ENCODE measurements around the gene UFD1.

Gene UFD1

DNA sequence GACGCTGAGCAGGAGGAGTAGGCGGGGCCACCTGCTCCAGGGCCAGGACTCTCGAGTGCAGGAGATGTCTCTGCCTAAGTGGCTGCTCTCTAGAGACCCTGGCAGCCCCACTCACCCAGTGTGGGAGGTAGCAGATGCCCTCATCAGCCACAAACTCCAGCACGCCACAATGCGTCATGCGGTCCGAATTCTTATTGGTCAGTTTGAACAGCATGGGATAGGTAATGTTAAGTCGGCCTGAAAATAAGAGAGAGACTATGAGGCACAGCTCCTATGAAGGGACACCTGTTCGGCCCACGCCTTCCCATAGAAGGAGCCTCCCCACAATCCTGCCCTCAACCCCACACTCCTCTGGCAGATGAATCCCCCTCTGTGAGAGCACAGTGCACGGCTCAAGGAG lies 7.4 kb downstream of the UFD1 start:
- DNase-seq (ENCODE audit: low read depth in 2 of 2), result no peak

DNA sequence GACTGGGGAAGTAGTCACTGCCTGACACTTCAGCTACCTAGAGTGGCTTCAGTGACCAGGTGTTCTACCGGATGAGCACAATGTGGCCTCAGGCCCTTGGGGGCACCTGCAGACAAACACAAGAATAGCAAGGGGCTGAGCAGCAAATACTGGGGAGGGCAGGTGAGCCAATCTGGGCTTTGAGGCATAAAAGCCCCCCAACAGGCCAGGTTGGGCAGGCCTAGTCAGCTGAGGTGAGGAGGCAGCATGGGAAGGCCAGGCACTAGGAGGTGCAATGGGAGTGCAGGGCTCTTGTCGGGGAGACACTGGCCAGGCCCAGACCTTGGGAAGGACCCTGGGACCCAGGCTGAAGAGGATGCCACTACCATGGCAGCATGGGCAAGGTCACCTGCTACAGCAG lies 9.0 kb downstream of the UFD1 start:
- no peak for DNase-seq (ENCODE audit: low read depth in 2 of 2)

DNA sequence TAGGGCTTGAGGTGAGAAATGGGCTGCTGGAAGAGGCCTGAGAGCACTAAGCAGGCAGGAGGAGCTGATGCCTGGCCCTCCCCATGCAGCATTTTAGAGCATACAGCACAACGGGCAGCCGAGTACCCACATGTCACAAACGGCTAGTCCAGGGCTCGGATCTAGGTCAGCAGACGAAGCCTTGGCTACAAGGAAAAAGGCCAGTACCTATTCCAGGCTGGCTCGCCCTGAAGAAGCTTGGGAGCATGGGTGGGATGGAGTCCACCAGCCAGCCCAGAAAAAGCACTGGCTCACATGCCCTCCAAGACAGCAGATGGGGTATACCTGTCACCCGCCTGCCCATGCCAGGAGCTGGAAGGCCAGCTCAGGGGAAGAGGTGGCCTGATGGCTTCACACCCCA lies 9.6 kb downstream of the UFD1 start:
- DNase-seq (ENCODE audit: low read depth in 2 of 2), result no peak

DNA sequence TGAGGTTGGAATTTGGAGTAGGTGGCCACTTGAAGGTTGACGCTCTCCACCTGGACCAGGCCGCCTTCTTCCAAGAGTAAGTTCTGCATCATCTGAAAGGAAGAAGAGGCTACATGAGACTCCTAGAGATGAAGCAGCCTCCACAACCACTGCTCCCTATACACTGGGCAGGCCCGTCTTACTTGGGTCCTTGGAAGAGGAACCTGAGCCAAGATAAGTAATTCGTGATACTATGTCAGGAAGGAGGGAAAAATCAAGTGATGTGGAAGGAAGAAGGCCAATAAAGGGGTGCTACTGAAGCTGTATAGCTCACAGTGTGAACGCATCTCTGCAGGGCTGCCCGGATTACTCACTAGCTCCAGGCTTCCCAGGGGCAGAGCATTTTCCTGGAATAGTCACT lies 11.1 kb downstream of the UFD1 start:
- DNase-seq (ENCODE audit: low read depth in 2 of 2), result no peak

DNA sequence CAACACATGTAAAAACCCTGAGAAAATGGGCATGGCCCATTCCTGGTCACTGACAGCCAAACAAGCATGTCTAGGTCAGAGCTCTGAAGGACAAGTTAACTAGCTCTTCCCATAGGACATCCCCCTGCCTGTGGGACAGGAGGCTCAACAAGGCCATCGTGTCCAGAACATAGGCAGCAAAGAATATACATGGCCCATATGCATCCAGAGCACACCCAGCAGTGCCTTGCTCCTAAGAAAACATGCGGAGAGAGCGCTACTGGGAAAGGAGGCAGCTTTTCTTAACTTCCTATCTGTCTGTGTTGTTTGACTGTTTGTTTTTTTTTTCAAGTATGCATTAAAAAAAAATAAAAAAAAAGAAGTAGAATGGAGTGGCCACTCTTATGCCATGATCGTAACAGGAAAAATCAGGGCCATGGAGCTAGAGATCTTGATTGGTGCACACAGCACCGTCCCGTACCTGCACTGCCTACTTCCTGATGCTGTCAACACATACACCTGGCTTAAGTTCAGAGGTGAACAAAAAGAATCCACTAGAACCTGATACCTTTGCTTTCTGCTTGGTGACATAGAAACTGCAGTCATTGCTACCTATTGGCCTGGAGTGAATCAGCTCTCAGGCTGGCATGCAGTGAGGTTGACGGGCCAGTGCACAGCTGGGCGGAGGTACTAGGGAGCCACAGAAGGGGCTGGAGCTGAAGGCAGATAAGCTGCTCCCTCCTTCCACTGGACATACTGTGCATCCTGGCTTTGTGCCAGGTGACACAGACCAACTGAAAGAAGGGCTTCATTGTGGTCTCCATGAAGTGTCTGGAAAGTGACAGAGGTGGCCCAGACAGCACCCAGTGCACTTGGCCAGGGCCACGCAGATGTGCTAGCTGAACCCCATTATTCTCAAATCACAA lies 11.9 kb downstream of the UFD1 start:
- DNase-seq (ENCODE audit: low read depth in 2 of 2), result no peak

DNA sequence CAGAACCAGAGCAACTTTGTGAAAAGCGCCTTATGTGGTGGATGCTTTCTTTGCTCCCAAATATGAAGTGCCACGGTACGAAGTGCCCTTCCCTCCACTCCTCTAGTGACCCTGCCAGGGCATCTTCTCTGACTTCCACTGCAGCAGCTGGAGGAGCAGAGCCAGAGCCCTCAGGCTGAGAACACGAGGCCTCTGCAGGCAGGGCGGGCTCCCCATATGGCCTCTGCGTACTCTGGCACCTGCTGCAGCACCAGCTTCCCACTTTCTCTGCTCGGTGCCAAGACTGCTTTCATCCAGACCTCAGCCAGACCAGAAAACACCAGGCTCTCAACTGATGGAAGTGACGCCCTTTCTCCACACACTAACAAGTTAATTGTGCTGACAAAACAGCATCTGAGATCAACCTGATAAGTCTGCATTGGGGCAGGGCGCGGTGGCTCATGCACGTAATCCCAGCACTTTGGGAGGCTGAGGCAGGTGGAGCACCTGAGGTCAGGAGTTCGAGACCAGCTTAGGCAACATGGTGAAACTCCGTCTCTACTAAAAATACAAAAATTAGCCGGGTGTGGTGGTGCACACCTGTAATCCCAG lies 12.8 kb downstream of the UFD1 start:
- no peak for DNase-seq (ENCODE audit: low read depth in 2 of 2)

DNA sequence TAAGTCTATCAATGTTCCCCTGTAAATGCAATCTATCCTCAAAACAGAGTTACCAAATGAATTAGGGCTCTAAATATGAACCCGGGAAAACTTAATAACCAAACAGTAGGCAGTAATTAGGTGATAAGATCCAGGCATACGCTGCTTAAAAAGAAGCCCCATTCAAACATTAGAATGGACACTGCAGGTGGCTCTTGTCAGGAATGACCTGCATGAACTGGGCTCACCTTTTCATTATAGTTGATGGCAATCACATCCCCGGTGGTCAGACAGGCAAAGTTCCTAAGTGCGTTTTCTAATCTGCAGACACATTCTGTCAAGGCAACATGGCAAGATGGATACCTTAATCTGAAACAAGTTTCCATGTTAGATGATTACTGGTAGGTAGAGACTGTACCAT lies 14.0 kb downstream of the UFD1 start:
- DNase-seq (ENCODE audit: low read depth in 2 of 2), result no peak

DNA sequence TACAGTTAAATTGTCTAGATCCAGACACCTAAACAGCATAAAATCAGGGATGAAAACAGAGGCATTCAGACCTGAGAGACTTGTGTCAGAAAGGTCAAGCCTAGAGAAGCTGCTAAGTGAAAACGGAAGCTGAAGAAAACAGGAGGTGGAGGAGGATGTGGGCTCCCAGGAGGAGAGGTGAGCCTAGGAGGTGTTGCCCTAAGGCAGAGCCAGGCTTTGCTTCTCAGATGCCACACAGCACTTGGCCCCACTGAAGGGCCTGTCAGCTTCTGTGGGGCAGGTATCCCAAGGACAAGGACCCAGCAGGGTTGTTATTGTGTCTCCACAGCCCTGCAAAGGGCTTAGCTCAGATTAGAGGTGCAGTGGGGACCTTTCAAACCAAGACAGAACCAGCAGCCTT lies 14.4 kb downstream of the UFD1 start:
- no peak for DNase-seq (ENCODE audit: low read depth in 2 of 2)

DNA sequence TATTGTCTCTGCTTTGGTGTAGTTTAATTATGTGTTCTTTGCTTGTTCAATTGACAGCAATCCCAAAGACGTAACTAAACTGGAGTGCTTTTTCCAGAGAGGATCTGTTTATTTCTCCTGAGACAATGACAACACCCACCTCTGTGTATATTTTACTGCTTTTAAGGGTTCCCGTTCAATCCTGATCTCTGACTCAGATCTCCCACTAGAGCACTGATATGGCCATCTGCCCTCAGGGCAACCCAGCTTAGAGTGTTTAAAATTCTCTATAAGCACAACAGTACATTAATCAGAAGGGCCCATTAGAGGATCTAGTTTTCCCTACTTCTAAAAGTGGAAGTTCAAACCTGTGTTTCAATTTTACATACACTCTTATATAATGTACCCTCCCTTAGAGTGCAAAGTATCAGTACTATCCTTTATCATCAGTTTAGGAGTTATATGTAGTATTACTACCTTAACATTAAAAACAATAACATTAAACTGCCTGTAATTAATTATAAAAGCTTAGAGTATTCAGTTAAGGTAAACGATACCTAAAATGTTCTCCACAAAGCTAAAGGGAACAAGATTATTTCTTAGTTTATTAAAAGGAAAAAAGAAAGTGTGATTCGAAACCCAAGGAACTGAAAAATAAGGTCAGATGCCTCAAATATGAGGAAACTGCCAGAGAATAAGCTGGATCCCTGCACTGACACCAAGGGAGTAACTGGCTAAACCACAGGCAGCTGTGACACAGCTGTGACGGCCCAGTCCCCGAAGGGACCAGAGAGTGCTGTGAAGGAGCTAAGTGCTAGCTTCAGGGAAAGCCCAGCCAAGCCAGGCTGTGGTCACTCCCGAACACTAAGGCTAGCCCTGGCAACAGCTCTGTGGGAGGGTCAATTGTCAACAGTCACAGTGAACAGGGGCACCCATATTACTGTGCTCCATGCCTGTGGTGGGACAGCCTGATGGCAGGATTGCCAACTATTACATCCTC lies 15.2 kb downstream of the UFD1 start:
- DNase-seq (ENCODE audit: low read depth in 2 of 2), result no peak

DNA sequence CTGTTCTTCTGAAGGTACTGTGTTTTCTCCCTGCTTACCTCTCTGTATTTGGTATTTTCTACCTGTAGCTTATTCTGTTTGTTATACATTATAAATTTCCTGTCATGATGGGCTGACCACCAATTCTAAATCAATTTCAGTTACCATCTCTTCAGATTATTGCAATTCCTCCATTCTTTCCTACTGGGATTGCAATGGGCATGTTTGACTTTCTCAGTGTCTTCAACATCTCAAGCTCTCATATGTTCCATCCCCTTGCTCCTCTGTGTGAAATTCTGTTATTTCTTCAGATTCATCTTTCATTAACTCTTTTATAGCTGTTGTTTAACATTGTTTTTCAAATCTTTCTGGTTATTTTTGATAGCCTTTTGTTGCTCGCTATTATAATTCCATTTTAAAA lies 16.0 kb downstream of the UFD1 start:
- no peak for DNase-seq (ENCODE audit: low read depth in 2 of 2)

DNA sequence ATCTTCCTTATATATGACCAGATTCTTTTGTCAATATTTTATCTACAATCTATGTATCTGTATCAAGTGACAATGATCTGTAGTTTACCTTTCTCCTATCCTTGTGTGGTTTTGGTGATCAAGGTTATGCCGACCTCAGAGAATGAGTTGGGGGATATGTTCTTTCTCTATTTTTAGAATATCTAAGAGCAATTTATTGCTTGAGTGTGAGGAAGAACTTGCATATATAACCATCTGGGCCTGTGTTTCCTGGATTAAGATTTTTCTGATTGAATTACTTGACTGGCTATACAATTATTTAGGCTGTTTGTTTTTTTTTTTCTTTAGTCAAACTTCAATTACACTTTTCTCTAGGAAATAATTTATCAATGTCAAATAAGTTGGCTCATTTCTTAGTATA lies 17.5 kb downstream of the UFD1 start:
- no peak for DNase-seq (ENCODE audit: low read depth in 2 of 2)

DNA sequence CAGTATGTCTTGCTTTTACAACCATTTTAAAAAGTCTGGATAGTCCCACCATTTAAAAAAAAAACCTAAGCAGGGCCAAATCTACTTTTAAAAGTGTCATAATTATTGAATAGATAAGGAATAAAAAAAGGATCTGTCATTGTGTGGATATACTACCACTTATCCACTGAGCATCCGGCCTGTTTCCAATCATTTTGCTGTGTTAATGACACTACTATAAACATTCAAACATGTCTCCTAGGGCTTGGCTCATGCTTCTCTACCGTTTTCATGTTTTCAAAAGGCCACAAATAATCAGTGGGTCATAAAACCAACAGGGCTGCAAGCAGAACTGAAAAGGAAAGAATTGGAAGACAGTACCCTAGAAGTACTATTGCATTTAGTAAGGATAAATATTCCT lies 19.0 kb downstream of the UFD1 start:
- no peak for DNase-seq (ENCODE audit: low read depth in 2 of 2)

DNA sequence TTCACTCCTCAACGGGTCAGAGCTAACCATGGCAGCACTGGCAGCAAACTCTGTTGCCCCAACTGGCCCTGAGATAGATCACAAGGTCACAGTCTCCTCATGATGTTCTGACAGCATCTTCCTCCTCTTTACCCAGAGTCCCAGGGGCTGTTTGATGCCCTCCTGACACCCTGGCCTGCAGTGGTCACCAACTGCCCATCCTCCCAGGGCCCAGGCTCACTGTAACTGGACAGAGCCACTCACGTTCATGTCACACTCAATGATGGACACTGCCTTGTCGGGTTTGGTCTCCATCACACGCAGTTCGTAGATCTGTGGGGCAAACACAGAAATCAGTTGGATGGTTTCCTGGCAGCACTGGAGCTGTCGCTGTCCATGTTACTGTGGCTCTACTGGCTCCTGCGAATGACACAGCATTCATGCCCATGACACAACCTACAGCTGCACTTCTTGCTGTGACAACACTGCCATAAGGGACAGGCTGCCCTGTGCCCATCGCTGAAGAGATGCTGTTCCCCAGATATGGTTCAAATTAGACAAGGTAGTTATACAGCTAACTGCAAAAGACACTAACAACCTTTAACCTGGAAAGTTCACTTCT lies 21.1 kb downstream of the UFD1 start:
- DNase-seq (ENCODE audit: low read depth in 2 of 2), result no peak

DNA sequence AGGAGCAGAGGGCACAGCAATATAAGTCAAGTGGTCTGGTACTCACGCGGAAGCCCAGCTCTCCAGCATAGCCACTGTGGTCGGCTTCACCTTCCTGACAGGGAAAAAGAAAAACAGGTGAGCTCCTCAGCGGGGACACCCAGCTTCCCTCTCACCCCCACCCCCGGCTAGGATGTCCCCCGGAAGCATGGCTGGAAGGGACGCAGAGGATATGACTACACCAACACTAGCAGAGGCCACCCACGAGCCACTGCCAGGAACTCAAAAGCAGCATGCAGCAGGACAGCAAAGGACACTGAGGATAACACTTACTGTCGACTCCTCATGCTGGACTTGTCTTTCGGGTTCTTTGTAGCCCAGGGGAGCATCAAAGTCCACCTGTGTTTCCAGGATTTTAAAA lies 22.5 kb downstream of the UFD1 start:
- DNase-seq (ENCODE audit: low read depth in 2 of 2), result no peak

DNA sequence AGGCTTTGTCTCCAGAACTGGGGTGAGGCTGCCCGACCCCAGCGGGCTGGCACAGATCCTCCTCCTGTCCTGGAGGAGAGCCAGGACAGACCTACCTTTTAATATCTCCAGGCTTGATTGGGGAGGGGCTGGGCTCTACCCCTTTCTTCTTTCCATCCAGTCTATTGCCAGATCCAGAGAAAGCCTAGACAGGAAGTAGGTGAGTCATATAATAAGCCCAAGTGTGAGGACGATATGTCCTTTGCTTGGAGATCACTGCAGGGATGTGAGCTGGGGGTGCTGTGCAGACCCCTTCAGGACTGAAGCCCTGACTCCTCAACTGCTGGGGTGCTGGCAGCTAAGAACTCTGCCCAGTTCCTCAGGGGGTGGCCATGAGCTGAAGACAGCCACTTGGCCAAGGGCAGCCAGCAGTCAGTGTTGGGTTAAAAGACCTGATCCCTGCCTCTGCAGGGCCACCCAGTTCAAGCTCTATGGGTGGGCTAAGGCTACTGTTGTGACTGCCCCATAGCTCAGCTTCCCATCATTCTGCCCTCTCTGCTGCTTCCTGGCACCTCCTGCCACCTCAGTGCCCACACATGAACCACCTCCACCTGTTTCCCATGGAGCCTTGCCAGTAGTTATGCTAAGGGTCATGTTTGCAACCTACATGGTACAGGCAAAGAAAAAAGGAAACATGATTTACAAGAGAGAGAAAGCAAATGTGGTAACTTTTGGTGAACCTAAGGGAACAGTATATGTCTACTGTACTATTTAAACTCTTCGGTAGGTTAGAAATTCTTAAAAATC lies 23.2 kb downstream of the UFD1 start:
- DNase-seq (ENCODE audit: low read depth in 2 of 2), result no peak

DNA sequence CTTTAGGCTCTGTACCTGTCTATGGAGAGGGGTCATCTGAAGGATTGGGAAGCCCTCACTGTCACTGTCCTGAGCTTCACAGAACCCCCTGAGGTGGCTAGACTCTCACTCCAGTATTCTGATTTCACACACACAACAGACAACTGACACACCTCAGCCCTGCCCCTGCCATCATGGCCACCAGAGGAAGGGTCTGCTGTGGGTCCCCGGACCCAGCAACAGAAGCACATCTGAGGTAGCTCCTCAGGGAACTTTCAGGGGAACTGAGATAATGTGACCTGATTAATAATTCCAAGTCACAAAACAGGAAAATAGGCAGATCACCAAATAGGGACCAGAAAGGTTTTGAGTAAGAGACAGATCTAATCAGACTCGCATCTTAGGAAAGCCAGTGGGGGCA lies 24.0 kb downstream of the UFD1 start:
- no peak for DNase-seq (ENCODE audit: low read depth in 2 of 2)

DNA sequence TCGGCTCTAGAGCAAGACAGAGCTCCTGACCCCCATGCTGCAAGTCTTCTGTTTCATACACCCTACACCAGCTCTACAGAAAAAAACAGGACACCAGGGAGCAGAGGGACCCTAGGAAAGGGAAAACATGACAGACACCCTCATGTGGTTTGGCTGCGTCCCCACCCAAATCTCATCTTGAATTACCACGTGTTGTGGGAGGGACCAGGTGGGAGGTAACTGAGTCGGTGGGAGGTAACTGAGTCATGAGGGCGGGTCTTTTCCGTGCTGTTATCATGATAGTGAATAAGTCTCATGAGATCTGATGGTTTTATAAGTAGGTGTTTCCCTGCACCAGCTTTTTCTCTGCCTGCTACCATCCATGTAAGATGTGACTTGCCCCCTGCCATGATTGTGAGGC lies 24.8 kb downstream of the UFD1 start:
- no peak for DNase-seq (ENCODE audit: low read depth in 2 of 2)

DNA sequence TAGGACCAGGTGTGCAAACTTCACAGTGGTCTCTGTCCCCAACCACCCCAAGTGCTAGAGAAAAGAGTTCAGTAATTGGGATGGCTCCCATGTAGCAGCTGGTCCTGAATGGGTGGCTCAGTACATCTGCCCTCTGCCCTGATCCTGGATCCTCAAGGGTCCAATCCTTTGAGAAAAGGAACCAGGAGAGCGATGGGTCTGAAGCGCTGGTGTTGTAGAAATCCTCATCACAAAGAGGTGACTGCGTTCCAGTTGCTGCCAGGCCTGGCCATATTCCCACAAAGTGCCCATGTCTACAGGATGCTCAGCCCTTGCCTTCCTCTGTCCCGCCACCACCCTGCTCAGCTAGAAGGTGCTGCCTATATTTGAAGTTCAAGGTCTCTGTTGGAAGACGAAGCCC lies 25.3 kb downstream of the UFD1 start:
- no peak for DNase-seq (ENCODE audit: low read depth in 2 of 2)

DNA sequence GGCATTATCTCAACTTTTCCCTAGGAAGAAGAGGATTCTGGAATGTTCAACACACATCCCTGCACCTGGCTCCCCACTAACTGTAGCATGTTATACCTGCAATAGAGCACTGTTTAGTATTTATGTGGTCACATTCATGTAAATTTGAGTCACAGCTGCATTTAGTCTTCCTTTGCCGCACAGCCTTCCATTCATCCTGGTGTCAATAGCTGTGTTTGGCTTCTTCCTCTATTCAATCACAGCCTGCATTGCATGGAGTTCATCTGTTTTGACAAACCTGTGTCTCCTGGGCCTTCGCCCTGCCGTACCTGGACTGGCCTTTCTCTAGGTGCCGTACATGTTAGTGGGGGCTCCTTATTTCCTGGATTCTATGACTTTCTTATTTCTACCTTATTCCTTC lies 27.4 kb downstream of the UFD1 start:
- DNase-seq (ENCODE audit: low read depth in 2 of 2), result no peak

DNA sequence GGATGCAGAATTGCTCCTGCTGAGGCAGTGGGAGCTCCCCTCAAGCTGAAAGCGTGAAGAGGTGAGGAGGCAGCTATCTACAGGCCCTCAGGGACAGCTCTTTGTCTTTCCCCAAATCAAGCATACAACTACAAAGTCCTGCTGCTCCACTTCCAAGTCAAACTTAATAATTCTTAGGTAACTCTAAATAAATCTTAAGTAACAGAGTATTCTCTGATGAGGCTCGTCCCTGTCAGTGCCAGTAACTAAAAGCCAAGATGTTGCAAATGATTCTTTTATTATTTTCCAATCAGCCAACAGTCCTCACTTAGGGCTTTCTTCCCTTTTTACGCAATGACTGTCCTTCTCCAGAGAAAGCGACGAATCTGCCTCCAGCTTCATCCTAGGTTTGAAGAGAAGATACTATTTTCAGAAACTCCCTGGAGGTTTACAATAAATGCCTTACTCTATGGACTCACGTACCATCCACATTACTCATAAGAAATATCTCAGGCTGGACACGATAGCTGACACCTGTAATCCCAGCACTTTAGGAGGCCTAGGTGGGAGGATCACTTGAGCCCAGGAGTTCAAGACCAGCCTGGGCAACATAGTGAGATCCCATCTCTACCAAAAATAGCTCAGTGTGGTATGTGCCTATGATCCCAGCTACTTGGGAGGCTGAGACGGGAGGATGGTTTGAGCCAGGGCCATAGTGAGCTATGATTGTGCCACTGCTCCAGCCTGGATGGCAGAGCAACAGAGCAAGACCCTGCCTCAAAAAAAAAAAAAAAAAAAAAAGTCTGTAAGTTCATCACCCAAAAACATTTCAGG lies 28.4 kb downstream of the UFD1 start:
- no peak for DNase-seq (ENCODE audit: low read depth in 2 of 2)

DNA sequence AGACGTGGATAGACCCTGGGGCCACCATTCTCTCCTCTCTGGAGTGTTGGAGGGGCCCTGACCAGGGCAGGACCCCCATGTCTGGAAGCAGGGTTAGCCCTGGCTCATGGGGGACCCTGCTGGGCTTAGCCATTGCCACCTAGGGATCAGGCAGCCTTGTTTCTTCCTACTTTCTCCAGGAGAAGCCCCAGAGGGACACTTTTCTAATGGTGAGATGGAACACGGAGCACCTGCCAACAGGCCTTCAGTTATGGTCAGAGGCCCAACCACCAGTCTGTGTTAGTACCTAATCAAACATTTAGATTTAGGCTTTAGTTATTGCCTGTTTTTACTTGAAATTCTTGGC lies 29.6 kb downstream of the UFD1 start:
- no peak for DNase-seq (ENCODE audit: low read depth in 2 of 2)

Measured in stimulated activated CD4-positive, alpha-beta T cell treated with anti-CD3 and anti-CD28 coated beads, Interleukin-1b, Interleukin-23, amount 100 ng/mL, for 4 hours (primary cell).